M059J (cell line): ENCODE results near the gene C12orf57. TPM values are rescaled to one million over a fixed set of nuclear protein-coding genes. Genes with fewer than 3 reads are reported as not detected.

Source experiments
- DNase-seq: peaks from one replicate; pipeline ENCODE4 v3.0.0-alpha.2; 2012; ENCODE audit warnings: low read depth
- total RNA-seq: library from RNA; depleted of rRNA; stranded (reverse); fragments of >200 nt; shearing (Covaris generic); gene quantifications from 2 replicates; pipeline ENCODE4 v1.2.3, GENCODE V29; 2014

Gene C12orf57
- total RNA-seq, 1 experiment from 2014 or later: 192 TPM

- DNase-seq: no peak
Observed at GRCh38 chr12:6964605-6965025, 20.8 kb downstream of the C12orf57 start.

- DNase-seq: peak; percentile 59
Observed at GRCh38 chr12:6965026-6965661, 21.3 kb downstream of the C12orf57 start.

DNA sequence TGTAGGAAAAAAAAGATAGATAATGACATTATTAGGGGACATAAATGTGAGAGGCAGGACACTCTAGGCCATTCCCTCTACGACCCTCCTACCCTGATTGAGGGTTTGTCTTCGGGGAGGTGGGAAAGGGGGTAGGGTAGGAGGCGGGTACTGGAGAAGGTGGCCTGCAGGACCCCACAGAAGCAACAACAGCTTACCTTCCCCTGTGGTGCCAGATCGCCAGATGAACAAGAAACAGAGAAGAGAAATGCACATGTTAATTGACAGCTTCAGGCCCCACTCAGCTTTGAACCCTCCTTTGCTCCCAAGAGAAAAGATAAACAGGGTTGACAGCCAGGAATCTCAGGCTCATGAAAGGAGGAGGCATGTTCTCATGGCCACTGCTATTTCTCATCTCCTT, 21.9 kb downstream of the C12orf57 start:
- no peak for DNase-seq

DNA sequence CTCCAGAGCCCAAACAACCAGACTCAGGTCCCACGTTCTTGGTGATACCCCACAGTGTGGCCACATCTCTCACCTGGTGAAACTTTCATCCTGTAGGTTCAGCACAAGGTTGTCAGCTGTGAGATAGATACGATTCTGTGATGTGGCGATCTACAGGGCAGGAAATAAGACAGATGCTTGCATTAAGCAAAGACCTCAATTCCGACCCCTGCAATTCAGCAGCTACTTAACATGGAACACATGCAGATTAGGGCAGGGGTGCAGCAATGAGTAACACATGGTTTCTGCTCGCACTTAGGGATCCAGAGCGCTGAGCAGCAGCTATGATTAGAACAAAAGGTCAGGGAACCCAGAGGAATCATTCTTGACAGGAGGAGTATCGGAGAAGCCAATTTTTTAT, 22.5 kb downstream of the C12orf57 start:
- DNase-seq: no peak

DNA sequence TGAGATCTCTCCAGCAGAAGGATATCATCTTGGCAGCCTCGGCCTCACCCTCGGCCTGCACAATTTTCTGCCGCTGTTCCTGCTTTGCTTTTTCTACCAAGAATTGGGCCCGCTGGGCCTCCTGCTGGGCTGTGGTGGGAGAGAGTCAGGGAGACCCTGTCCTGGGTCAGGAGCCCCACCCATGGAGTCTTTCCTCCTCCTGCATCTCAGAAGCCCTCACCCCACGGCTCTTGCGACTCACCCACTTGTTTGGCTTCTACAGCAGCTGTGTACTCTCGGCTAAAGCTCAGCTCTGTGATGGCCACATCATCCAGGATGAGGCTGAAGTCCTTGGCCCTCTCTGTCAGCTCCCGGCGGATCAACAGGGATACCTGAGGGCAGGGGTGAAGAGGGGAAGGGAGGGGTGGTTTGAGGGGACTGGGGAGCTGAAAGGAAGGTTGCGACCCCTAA, 23.9 kb downstream of the C12orf57 start:
- no peak for DNase-seq

DNA sequence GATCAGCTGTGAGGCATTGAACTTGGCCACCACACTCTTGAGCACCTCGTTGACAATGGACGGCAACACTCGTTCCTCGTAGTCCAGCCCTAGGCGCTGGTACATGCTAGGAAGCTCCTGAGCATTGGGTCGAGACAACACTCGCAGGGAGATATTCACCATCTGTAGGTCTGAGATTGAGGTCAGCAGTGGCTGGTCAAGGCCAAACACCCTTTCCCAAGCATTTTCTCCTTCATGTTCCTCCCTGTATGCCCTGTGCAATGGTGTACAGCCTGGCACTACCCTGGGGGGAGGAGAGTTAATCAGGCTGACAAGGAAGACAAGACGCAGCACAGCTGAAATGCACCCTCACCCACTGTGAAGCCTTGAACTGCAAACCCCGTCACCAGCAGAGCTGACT, 24.6 kb downstream of the C12orf57 start:
- DNase-seq: no peak

- DNase-seq: no peak
Observed at GRCh38 chr12:6970096-6970527, 26.3 kb downstream of the C12orf57 start.

GRCh38 chr12:6974180-6974579, 30.4 kb downstream of the C12orf57 start:
- DNase-seq: no peak

- DNase-seq: no peak
Observed at GRCh38 chr12:6975297-6976032, 31.6 kb downstream of the C12orf57 start.

DNA sequence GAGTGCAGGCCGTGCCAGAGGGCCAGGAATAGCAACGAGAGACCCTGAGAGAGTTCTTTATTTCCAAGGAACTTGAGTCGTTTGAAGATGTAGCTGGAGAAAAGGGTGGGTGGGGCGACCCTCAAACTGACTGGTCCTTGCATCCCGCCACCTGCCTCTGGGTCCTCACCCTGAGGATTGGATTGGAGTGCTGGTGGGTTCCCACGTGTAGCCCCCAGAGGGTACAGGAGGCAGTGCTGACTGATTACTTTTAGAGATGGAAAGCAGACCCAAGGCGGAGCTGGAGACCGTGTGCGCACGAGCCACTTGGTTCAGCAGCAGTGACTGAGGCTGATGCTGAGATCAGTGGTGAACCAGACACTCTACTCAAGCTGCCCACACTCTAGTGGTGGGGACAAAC, 33.8 kb downstream of the C12orf57 start:
- DNase-seq: no peak

- no peak for DNase-seq
Observed at GRCh38 chr12:6978188-6978587, 34.4 kb downstream of the C12orf57 start.

DNA sequence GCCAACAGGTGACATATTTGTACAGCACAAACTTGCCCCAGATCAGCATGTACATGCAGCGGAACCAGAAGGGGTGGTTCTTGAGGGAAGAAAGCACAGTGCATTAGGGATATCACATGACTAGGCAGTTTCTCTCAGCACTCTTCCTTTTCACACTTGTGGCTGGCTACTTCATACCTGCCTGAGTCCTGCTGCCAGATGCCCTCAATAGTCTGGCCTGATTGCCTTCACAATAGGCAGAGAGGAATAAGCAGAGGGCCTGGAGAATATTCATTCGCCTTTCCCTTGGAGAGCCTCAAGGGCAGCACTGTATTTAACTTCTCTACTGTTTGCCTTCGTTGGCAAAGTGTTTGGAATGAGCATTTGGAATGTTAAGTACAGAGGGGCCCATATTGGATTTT, 34.8 kb downstream of the C12orf57 start:
- no peak for DNase-seq

- DNase-seq: no peak
Observed at GRCh38 chr12:6979021-6979420, 35.2 kb downstream of the C12orf57 start.

- DNase-seq: no peak
Observed at GRCh38 chr12:6979453-6979852, 35.6 kb downstream of the C12orf57 start.

DNA sequence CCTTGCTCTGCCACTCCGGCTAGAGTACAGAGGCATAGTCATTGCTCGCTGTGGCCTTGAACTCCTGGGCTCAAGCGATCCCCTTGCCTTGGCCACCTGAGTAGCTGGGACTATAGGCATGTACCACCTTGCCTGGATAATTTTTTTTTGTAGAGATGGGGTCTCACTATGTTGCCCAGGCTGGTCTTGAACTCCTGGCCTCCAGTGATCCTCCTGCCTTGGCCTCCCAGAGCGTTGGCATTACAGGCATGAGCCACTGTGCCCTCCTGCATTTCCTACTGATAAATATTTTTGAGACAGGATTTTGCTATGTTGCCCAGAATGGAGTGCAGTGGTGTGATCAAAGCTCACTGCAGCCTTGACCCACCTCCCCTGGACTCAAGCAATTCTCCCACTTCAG, 36.3 kb downstream of the C12orf57 start:
- no peak for DNase-seq

DNA sequence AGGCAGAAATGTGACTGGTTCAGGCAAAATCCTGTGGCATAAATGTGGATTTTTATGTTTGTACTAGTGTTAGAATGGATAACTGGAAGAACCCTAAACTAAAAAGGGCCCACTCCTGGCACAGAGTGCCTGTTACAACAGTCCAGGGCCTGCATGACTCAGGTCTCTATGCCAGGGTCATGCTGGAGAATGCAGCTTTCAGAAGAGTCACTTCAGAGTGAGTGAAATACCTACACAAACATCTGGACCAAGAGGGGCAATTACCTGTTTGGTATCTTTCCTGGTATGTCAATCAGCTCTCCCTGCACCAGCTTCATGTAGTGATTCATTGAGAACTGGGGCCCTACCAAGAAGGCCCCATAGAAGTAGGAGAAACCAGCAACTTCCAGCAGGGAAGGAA, 36.9 kb downstream of the C12orf57 start:
- no peak for DNase-seq

- no peak for DNase-seq
Observed at GRCh38 chr12:6981152-6982052, 37.6 kb downstream of the C12orf57 start.

GRCh38 chr12:6982532-6982931, 38.7 kb downstream of the C12orf57 start:
- no peak for DNase-seq

DNA sequence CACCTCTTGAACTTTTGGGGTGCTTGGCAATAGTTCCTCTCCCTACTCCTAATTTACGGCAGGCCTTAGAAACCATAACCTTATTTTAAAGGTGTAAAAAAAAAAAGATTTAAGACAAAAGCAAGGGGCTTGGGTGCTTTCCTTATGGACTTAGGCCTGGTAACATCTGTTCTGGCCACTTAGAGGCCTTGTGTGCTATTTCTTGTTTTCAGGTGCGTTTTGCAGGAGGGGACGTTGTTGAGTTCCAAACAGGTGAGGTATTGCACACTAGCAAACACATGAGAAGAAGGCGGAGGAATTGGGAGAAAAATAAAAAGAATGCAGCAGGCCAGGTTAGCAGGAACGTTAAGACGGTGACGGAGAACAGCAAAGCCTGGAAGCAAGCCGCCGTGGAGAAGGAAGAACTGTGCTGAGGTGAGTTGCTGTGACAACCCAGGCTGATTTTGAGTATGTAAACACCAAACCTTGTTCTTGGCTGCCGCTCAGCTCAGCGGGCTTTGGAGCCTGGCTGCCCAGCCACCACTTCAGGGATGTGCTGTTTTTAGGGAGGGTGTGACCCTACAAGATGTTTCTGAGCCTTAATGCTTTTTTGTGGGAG, 44.2 kb downstream of the C12orf57 start:
- no peak for DNase-seq
